HepG2 (cell line): Measurements from ENCODE around the gene LGALS13. TPM values are rescaled to one million over a fixed set of nuclear protein-coding genes. Genes with fewer than 3 reads are reported as not detected.
A peak's percentile ranks its signal among the peaks of the same experiment; 100 is the strongest.

Experiments used
- ATAC-seq: fragments of 200-7000 bp; cut with Tn5 transposase; 3 replicates; pipeline ENCODE4 v1.9.1; 2020; ENCODE audit warnings: mild to moderate bottlenecking, moderate library complexity
- BruUV-seq: library from RNA; stranded (reverse); fragments of 400-500 nt; replicated peaks from 2 replicates; lab custom pipeline; 2021; lab: Mats Ljungman, UMichigan
- CTCF ChIA-PET: fragments of 300-600 bp; formaldehyde crosslinking; extraction: SDS; loops from one replicate; lab custom pipeline; 2021; ENCODE audit warnings: low total read pairs, inconsistent platforms, low intra/inter-chr PET ratio; lab: Yijun Ruan, JAX
- POLR2A ChIA-PET: fragments of 350-600 bp; sonication (Branson Sonifier 250); formaldehyde crosslinking; loops from one replicate; lab custom pipeline; 2020; ENCODE audit warnings: antibody characterized with exemption, inconsistent platforms; lab: Yijun Ruan, JAX
- DNase-seq: peaks from one replicate; pipeline ENCODE4 v3.0.0-alpha.2; 2015; ENCODE audit warnings: low spot score
- FAIRE-seq: peaks from 3 replicates; lab custom pipeline; 2011; peaks lifted over from hg19 to GRCh38; lab: Jason Lieb, UNC
- H2AFZ ChIP-seq: one replicate; pipeline ENCODE4 v1.6.1; 2011; ENCODE audit warnings: low read length, inconsistent platforms
- H3K27ac ChIP-seq: fragments of 300-600 bp; 3 replicates; pipeline ENCODE4 v1.8.0; 2011; ENCODE audit warnings: mixed run types, mild to moderate bottlenecking, mixed read lengths, low read length, inconsistent platforms; ENCODE audit not compliant: insufficient read depth; ENCODE audit errors: extremely low read length
- H3K27me3 ChIP-seq, 2 experiments: fragments of 200-600 bp in 1 of 2; 2 replicates in 1 of 2; 3 replicates in 1 of 2; pipeline versions ENCODE4 v1.6.0 to v1.8.0; 2011; ENCODE audit warnings: low read length in 2 of 2, mild to moderate bottlenecking in 2 of 2, moderate library complexity in 2 of 2, inconsistent platforms in 1 of 2; ENCODE audit not compliant: insufficient read depth in 2 of 2, control insufficient read depth in 1 of 2
- H3K36me3 ChIP-seq, 2 experiments: fragments of 200-600 bp in 1 of 2; replicated peaks in 1 of 2; 2 replicates in 1 of 2; 3 replicates in 1 of 2; pipeline versions ENCODE4 v1.5.1 to v1.8.0; 2011; ENCODE audit warnings: low read length in 2 of 2, inconsistent platforms in 1 of 2; ENCODE audit not compliant: insufficient read depth in 2 of 2, control insufficient read depth in 1 of 2
- H3K4me1 ChIP-seq: 2 replicates; pipeline ENCODE4 v1.5.1; 2012; ENCODE audit warnings: low read length, inconsistent platforms; ENCODE audit not compliant: insufficient read depth
- H3K4me2 ChIP-seq: 2 replicates; pipeline ENCODE4 v1.6.0; 2011; ENCODE audit warnings: low read depth, low read length, inconsistent platforms
- H3K4me3 ChIP-seq, 3 experiments: fragments of 200-600 bp in 1 of 3; sonication (generic), shearing (Covaris generic) in 1 of 3; replicated peaks in 1 of 3; 2 replicates each; pipeline ENCODE4 v1.5.1; 2011 to 2016; ENCODE audit warnings: low read length in 3 of 3, inconsistent platforms in 2 of 3, low read depth in 2 of 3, mild to moderate bottlenecking in 2 of 3, control low read depth in 1 of 3, mixed read lengths in 1 of 3; ENCODE audit not compliant: insufficient read depth in 1 of 3
- H3K79me2 ChIP-seq: one replicate; pipeline ENCODE4 v1.6.1; 2011; ENCODE audit warnings: low read length, inconsistent platforms; ENCODE audit not compliant: insufficient read depth
- H3K9ac ChIP-seq: 2 replicates; pipeline ENCODE4 v1.6.0; 2011; ENCODE audit warnings: mild to moderate bottlenecking, low read depth, low read length, inconsistent platforms; ENCODE audit not compliant: insufficient read depth
- H3K9me3 ChIP-seq: 2 replicates; pipeline ENCODE4 v1.5.1; 2012; ENCODE audit warnings: mild to moderate bottlenecking, low read length
- H4K20me1 ChIP-seq: 2 replicates; pipeline ENCODE4 v1.6.0; 2011; ENCODE audit warnings: inconsistent platforms, mild to moderate bottlenecking, low read length, moderate library complexity; ENCODE audit not compliant: insufficient read depth
- ARNT2 ChIP-seq: sonication (generic); formaldehyde crosslinking; IDR thresholded peaks from 2 replicates; pipeline ENCODE4 v1.8.0; 2022; ENCODE audit warnings: mild to moderate bottlenecking, low read depth, missing genetic modification reagents, moderate library complexity
- BHLHE40 ChIP-seq: IDR thresholded peaks from 2 replicates; pipeline ENCODE4 v1.6.1; 2011; ENCODE audit warnings: low read length, improper control_type of control experiment
- ELF3 ChIP-seq: IDR thresholded peaks from 2 replicates; pipeline ENCODE4 v1.6.1; 2016; ENCODE audit warnings: missing genetic modification reagents, missing compliant biosample characterization
- GABPB1 ChIP-seq: IDR thresholded peaks from 2 replicates; pipeline ENCODE4 v1.6.1; 2016; ENCODE audit warnings: mild to moderate bottlenecking, missing genetic modification reagents, moderate library complexity, missing compliant biosample characterization
- IRF1 ChIP-seq: sonication (generic); formaldehyde crosslinking; IDR thresholded peaks from 2 replicates; pipeline ENCODE4 v1.4.0; 2020; ENCODE audit warnings: low read depth, mild to moderate bottlenecking, missing genetic modification reagents
- NFIC ChIP-seq: IDR thresholded peaks from 2 replicates; pipeline ENCODE4 v1.6.1; 2012; ENCODE audit warnings: mild to moderate bottlenecking, low read length, inconsistent platforms
- NR2F1 ChIP-seq, 2 experiments: fragments of 450-650 bp in 1 of 2; formaldehyde crosslinking in 1 of 2; IDR thresholded peaks; 2 replicates each; pipeline versions ENCODE4 v1.5.0 to v1.6.1; 2016 to 2020; ENCODE audit warnings: mild to moderate bottlenecking in 1 of 2, missing compliant biosample characterization in 1 of 2, missing genetic modification reagents in 1 of 2, moderate library complexity in 1 of 2
- PAF1 ChIP-seq: IDR thresholded peaks from 2 replicates; pipeline ENCODE4 v1.6.1; 2016; ENCODE audit warnings: missing genetic modification reagents, missing compliant biosample characterization
- RNF219 ChIP-seq: sonication (generic); formaldehyde crosslinking; IDR thresholded peaks from 2 replicates; pipeline ENCODE4 v1.5.0; 2020; ENCODE audit warnings: mild to moderate bottlenecking, missing genetic modification reagents
- SCMH1 ChIP-seq: sonication (generic); formaldehyde crosslinking; IDR thresholded peaks from 2 replicates; pipeline ENCODE4 v1.9.0; 2021; ENCODE audit warnings: missing genetic modification reagents, mild to moderate bottlenecking, borderline replicate concordance
- TSC22D2 ChIP-seq: sonication (generic); formaldehyde crosslinking; IDR thresholded peaks from 2 replicates; pipeline ENCODE4 v1.5.1; 2020; ENCODE audit warnings: missing genetic modification reagents, mild to moderate bottlenecking, borderline replicate concordance
- ZFP41 ChIP-seq: sonication (generic); formaldehyde crosslinking; IDR thresholded peaks from 2 replicates; pipeline ENCODE4 v1.4.0; 2020; ENCODE audit warnings: mild to moderate bottlenecking, missing genetic modification reagents, borderline replicate concordance
- ZNF335 ChIP-seq: sonication (generic); formaldehyde crosslinking; IDR thresholded peaks from 2 replicates; pipeline ENCODE4 v1.4.0; 2020; ENCODE audit warnings: missing genetic modification reagents
- WGBS: methylation state at CpG from one replicate; pipeline ENCODE4 v1.1.6; 2017; ENCODE audit warnings: low lambda C conversion rate; 5-methylcytosine and 5-hydroxymethylcytosine counted together
- in situ Hi-C: cut with HindIII; loops from 2 replicates; pipeline ENCODE4 v1.10.0; 2017; ENCODE audit warnings: low pct_unique_long_range_greater_than_20kb; ENCODE audit not compliant: extremely low pct_ligation_motif_present
- intact Hi-C: fragments of 100-400 bp; cut with micrococcal nuclease; formaldehyde crosslinking; loops from one replicate; pipeline ENCODE4 v1.10.0; 2022; ENCODE audit not compliant: unreplicated experiment
- polyA plus RNA-seq, 8 experiments: library from polyadenylated mRNA; depleted of rRNA in 3 of 8; stranded (reverse) in 7 of 8; unstranded in 1 of 8; fragments of >200 nt; fragmentation: Illumina TruSeq in 4 of 8; extraction: Trizol in 4 of 8; gene quantifications; 2 replicates each; pipeline versions ENCODE4 v1.2.1 to v1.2.3, GENCODE V29; 2011 to 2016; ENCODE audit warnings: low read depth in 4 of 8, missing spikeins in 1 of 8, mixed read lengths in 1 of 8; ENCODE audit not compliant: insufficient read depth in 1 of 8
- total RNA-seq, 5 experiments: library from RNA; depleted of rRNA; stranded (reverse); fragments of >200 nt; fragmentation: Illumina TruSeq; extraction: Trizol; gene quantifications; 2 replicates each; pipeline ENCODE4 v1.2.3, GENCODE V29; 2016; ENCODE audit warnings: low read depth in 1 of 5
- TF ChIP-seq, protein P1 (sequence below): IDR thresholded peaks from 2 replicates; pipeline ENCODE4 v1.6.1; 2016; ENCODE audit warnings: missing biosample characterization, missing genetic modification reagents, low read depth

The LGALS13 gene
- total and polyA plus RNA-seq, 2 of the 13 experiments (the other 11 are each of a cell fraction or from before 2014, with no cell fraction given) = not detected

GRCh38 chr19:39558624-39559117 lies 43.7 kb upstream of the LGALS13 start:
- H3K9me3 ChIP-seq = no peaks in the 10 kb centered on the region
- WGBS = 45% methylated on average over 6 of the region's 6 CpGs
- TF ChIP-seq NFIC (no peak), ZFP41 (CRISPR knock-in tag) (no peak), NR2F1 (CRISPR knock-in tag; IDR thresholded peaks at IDR 0.05) (no peak)
- peak overlapping the region; percentile 74 for H3K4me2 ChIP-seq
- H3K79me2 ChIP-seq = no peaks in the 10 kb centered on the region
- ChIA-PET POLR2A (no interaction called here), CTCF (no interaction called here)
- no peak for DNase-seq
- peak overlapping the region; percentile 66 for H2AFZ ChIP-seq
- ATAC-seq = 0 out of 3 replicates have a peak, but pooled peaks have one; percentile 20
- H3K36me3 ChIP-seq = no peaks in the 10 kb centered on the region
- no peak overlapping the region for H3K27ac ChIP-seq
- no peaks in the 10 kb centered on the region for H4K20me1 ChIP-seq
- intact Hi-C loops = no loop called here
- peak overlapping the region in 2 of 3 experiments; percentile 43 to 53; a peak in 2 of 6 replicates for H3K4me3 ChIP-seq
- H3K27me3 ChIP-seq = no peaks in the 10 kb centered on the region
- H3K9ac ChIP-seq = no peak overlapping the region
- peaks cover 26% of the 10 kb centered on the region for H3K4me1 ChIP-seq
- no TSS peak for BruUV-seq
- in situ Hi-C loops = no loop called here
- FAIRE-seq = no peak

DNA sequence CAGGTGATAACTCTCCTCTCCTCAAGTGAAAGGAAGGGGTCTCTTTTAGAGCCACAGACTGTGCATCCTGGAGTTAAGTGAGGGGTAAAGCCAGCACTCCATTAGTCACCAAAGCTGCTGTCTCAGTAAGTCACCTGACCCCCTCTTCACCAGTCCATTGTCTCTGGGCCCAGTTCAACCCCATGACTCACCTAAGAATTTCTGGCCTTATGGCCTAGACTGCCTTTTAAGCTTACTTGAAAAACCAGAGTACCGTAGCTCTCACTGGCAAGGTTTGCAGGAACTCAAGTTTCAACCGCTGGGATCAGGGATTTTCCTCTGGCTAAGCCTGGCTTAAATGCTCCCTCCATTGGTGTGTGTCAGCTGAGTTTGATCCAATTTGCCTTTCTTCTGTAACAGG lies 38.9 kb upstream of the LGALS13 start:
- intact Hi-C loops = no loop called here
- Histone ChIP-seq H3K27me3 (no peaks in the 10 kb centered on the region), H3K4me1 (peaks cover 13% of the 10 kb centered on the region), H4K20me1 (no peaks in the 10 kb centered on the region), H3K36me3 (no peaks in the 10 kb centered on the region), H3K79me2 (no peaks in the 10 kb centered on the region), H3K27ac (no peak overlapping the region), H3K4me2 (no peak overlapping the region), H3K9me3 (no peaks in the 10 kb centered on the region), H3K4me3 (no peak overlapping the region), H3K9ac (no peak overlapping the region), H2AFZ (no peak overlapping the region)
- in situ Hi-C loops = no loop called here
- POLR2A ChIA-PET = no interaction called here
- CTCF ChIA-PET = no interaction called here
- no peak for ATAC-seq
- FAIRE-seq = no peak
- WGBS = 0% methylated on average over 2 of the region's 2 CpGs
- no TSS peak for BruUV-seq
- no peak for DNase-seq
- no peak for TF ChIP-seq IRF1 (CRISPR knock-in tag)
- no peak for TF ChIP-seq ELF3
- TF ChIP-seq RNF219 = no peak
- TF ChIP-seq, protein P1, sequence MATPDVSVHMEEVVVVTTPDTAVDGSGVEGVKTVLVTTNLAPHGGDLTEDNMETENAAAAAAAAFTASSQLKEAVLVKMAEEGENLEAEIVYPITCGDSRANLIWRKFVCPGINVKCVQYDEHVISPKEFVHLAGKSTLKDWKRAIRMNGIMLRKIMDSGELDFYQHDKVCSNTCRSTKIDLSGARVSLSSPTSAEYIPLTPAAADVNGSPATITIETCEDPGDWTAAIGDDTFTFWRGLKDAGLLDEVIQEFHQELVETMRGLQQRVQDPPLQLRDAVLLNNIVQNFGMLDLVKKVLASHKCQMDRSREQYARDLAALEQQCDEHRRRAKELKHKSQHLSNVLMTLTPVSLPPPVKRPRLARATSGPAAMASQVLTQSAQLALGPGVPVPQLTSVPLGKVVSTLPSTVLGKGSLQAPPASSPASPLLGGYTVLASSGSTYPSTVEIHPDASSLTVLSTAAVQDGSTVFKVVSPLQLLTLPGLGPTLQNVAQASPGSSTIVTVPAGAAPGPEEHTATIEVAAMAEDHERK (CRISPR knock-in tag) = no peak
- TF ChIP-seq GABPB1 = no peak
- TF ChIP-seq ZNF335 = no peak
- TF ChIP-seq SCMH1 (CRISPR knock-in tag) = no peak
- no peak for TF ChIP-seq ARNT2
- TF ChIP-seq TSC22D2 (CRISPR knock-in tag) = no peak
- TF ChIP-seq BHLHE40 = no peak
- TF ChIP-seq PAF1 (CRISPR knock-in tag) = no peak
